ENCODE data around the gene SBK3.
"Not testable (repeated sequence)": the region's sequence is repeated elsewhere in the genome, so short reads cannot be mapped to it uniquely, and the experiment has no call there.

SBK3 gene

DNA sequence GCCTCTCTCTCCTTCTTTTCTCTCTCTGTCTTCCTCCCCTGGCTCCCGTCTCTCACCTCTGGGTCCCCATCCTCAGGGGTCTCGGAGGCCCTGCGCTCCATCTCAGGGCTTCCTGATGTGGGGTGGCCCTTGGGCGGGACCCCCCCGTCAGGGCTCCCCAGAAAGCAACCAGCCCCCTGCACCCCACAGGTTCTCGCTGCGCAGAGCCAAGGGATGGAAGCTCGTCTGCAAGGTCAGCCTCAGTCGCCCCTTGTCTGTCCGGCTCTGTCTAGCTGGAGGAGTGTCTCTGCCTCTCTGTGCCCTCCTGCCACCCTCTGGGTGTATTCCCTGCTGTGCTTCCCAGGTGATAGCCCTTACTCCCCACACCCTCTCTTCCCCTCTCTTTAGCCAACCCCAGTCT lies at the start of gene SBK3:
TSS of gene SBK3 (minus strand) at position 101 of the 400 bp plus-strand sequence. CDS start at position 101, 0 bp downstream.
- DNase-seq: no peak

DNA sequence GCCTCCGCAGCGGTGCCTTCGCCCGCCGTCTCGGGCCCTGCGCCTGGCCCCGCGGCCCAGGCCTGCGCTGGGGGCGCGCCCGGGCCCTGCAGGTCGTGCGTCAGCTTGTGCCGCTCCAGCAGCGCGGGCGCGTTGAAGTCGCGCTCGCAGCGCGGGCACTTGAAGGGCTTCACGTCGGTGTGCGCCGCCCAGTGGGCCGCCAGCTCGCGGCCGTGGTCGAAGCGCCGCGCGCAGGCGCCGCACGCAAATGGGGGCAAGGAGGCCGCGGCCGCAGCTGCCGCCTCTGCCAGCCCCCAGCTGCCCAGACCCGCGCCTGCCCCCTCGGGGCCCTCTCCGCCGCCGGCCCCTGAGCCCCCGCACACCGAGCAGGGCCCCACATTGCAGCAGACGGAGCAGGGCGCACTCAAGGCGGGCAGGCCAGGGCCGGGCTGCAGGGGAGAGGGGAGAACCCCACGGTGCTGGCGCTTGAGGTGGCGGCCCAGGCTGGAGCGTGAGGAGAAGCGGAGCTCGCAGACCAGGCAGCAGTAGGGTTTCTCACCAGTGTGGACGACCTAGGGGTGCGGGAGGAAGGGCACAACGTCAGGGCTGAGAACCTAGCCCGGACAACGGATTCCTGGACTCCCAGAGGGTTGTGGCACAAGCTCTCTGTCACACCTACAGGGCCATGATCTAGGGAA lies 47.9 kb upstream of the SBK3 start:
- DNase-seq: no peak

DNA sequence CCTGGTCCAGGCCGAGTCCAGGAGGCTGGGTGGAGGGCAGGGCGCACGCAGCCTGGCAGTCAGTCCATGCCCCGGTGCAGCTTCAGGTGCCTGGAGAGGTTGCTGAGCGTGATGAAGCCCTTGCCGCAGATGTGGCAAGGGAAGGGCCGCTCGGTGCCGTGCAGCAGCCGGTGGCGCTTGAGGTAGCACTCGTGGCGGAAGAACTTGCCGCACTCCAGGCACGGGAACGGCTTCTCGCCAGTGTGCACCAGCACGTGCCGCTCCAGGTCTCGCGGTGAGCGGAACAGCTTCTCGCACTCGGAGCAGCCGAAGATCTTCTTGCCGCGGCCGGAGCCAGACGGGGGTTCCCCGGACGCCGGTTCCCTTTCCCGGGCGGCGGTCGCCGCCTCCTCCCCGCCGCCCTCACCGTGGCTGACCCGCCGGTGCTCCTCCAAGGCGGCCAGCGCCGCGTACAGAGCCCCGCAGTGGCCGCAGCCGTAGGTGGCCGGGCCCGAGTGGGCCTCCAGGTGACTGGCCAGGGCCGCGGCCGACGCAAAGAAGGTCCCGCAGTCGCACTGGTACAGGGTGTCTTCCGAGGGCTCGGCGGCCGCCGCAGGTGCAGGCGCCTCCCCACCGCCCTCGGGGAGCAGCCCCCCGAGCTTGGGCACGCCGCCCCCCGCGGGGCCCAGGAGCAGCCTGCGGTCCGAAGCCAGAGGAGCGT lies 47.2 kb upstream of the SBK3 start:
- no peak for DNase-seq

- DNase-seq: no peak
Observed at GRCh38 chr19:55591555-55591954, 46.2 kb upstream of the SBK3 start.

DNA sequence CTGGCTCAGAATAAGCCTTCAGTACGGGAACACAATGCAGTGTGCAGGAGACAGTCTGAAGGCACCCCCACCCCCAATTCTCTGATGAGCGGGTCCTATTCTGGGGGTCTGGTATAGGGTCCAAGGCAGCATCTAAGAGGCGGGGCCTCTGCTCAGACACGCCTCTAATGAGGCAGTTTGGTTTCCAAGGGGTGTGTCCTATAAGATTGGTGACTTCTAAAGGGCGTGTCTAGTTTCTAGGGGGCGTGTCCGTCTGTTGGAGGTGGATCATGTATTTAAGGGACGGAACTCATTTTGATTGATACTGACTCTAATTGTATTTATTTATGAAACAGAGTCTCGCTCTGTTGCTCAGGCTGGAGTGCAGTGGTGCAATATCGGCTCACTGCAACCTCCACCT lies 45.3 kb upstream of the SBK3 start:
- DNase-seq: peak; percentile 78

GRCh38 chr19:55590109-55590508 lies 44.8 kb upstream of the SBK3 start:
- no peak for DNase-seq

- DNase-seq: no peak
Observed at GRCh38 chr19:55588738-55589137, 43.4 kb upstream of the SBK3 start.

GRCh38 chr19:55586976-55587668 lies 41.8 kb upstream of the SBK3 start:
- DNase-seq: peak; percentile 91

DNA sequence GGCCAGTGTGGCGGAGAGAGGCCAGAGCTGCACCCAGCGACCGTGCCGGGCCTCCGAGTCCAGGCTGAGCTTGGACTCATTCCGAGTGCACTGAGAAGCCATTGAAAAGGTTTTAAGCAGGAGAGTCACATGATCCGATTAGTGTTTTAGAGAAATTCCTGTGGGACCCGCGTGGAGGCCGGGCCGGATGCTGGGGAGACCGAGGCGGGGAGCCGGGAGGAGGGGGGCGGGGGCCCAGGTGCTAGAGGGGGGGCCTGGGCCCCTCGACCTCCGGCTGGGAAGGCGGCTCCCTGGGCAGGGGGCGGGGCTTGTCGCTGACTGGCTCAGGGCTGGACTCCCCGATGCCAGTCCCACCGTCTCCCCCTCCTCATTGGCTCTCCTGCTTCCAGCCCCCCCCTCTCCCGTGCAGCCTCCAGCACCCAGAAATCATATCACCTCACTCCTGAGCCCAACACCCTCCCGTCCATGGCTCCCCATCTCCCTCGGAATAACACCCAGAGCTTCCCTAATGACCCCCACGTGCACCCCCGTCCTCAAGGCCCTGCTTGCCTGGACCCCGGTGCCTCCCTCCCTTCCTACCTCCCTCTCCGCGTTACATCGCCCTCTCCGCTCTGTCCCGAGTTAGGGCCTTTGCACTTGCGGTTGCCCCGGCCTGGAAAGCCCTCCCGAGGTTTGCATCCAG lies 40.5 kb upstream of the SBK3 start:
- DNase-seq: no peak

DNA sequence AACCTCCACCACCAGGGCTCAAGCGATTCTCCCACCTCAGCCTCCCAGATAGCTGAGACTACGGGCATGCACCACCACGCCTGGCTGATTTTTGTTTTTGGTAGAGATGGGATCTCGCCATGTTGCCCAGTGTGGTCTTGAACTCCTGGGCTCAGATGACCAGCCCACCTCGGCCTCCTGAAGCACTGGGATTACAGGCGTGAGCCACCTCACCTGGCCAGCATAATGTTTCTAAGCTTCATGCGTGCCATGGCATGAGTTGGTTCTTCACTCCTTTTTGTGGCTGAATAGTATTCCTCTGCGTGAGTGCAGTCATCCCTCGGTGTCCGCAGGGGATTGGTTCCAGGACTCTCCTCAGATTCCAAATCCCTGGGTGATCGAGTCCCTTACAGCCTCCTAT lies 39.5 kb upstream of the SBK3 start:
- DNase-seq: no peak

GRCh38 chr19:55583897-55584296 lies 38.6 kb upstream of the SBK3 start:
- DNase-seq: not testable (repeated sequence)

DNA sequence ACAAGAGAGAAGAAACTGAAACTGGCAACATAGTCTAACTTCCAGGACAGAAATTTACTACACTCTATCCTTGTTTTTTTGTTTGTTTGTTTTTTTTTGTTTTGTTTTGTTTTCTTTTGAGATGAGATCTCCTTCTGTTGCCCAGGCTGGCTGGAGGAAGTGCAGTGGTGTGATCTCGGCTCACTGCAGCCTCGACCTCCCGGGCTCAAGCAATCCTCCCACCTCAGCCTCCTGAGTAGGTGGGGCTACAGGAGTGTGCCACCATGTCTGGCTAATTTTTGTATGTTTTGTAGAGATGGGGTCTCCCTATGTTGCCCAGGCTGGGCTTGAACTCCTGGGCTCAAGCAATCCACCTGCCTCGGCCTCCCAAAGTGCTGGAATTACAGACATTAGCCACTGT lies 36.9 kb upstream of the SBK3 start:
- not testable (repeated sequence) for DNase-seq

- DNase-seq: no peak
Observed at GRCh38 chr19:55581823-55582223, 36.5 kb upstream of the SBK3 start.

GRCh38 chr19:55581145-55581822 lies 35.9 kb upstream of the SBK3 start:
- peak; percentile 57 for DNase-seq

DNA sequence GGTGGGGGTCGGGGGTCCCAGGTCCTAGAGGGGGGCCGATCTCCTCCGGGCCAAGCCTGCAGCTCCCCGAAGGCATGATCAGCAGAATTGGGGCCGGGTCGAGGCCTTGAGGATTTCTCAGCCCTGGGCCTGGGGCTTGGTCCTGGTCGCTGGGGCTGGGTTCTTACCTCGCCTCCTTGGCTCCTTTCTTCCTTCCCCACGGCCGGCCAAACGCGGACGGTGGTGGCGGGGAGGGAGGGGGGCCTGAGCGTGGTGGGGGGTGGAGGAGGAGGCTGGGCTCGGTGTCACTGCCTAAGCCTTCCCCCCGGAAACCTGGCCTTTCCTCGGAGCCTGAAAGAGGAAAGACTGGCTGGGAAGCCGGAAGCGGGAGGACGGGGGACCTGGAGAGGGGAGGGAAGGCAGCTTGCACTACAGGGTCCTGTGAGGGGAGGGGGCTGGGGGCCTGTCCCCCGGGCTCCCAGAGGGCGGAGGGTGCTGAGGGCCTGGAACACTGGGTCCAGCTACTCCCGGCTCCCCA lies 35.3 kb upstream of the SBK3 start, which contains the start of gene ZNF579:
TSS of gene ZNF579 (minus strand) at position 221 of the 517 bp plus-strand sequence. CDS start 1,209 bp downstream, outside the sequence.
- DNase-seq: peak; percentile 83

DNA sequence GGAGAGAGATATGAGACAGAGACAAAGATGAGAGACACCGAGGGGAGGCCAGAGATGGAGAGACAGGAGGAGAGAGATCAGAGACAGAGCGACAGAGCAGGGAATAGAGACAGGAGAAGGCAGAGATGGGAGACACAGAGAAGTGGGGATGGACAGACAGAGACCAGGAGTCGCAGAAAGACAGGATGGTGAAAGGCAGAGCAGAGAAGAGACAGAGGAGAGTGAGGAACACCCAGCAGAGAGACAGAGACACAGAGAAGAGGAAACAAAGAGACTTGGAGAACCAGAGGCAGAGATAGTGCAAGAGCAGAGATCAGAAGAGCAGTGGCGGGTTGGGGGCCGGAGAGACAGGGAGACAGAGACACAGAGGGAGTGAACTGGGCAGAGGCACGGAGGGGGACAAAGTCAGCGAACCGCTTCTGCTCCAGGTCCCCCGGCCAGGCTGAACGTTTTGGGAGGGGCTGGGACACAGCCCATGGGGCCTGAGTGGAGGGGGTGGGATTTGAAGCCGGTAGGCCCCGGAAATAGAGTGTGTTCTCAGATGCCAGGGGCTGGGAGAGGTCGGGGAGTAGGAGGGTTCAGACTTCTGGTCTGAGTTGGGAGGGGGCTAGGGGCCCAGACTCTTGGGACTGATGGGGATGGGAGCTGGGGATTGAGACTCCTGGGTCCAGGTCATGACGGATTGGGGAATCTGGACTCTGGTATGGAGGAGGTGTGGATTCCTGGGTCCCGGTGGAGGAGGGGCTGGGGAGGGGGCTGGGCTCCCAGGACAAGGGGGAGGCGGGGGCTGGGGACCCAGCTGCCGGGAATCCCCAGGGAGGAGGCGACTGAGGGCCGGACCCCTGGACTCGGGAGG lies 34.7 kb upstream of the SBK3 start:
- DNase-seq: no peak

DNA sequence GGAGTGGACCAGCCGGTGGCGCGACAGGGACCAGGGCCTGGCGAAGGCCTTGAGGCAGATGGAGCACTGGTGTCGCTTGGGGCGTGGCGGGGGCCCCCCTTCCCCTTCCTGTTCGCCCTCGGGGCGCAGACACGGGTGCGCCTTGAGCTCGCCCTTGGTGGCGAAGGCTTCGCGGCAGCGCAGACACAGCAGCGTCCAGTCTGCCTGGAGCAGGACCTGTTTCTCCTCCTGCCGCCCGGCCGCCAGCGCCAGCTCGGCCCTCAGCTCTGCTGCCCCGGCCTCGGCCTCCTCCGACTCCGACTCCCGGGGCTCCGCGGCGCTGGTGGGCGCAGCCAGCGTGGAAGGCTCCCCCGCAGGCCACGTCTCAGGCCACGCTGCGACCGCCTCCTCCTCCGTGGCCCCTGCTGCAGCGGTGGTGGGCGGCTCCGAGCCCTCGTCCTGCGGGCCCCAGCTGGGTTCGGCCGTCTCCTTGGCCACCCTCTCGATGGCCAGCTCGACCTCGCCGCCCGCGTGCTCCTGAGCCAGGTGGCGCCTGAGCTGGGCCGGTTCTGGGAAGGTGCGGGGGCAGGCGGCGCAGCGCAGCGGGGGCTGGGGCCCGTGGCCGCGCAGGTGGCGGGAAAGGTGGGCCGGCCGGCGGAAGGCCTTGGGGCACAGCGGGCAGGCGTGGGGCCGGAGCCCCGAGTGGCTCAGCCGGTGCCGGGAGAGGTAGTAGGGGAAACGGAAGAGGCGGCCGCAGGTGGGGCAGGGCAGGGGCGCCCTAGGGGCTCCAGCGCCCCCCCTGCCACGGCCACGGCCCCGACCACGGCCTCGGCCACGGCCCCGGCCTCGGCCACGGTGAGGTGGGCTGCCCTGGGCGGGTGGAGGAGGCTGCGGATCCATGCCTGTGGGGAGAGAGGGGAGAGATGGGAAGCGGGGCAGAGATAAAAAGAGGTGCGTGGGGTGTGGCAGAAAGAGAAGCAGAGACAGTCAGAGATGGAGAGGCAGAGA lies 33.7 kb upstream of the SBK3 start:
- no peak for DNase-seq

- DNase-seq: no peak
Observed at GRCh38 chr19:55578031-55578760, 32.9 kb upstream of the SBK3 start.

- no peak for DNase-seq
Observed at GRCh38 chr19:55576746-55577145, 31.4 kb upstream of the SBK3 start.
